ENCODE measurements around the gene NUBP1. TPM values are rescaled to one million over a fixed set of nuclear protein-coding genes. Genes with fewer than 3 reads are reported as not detected.

The NUBP1 gene
- total RNA-seq, result 10 to 100 TPM; 37.5 to 45.9 TPM

DNA sequence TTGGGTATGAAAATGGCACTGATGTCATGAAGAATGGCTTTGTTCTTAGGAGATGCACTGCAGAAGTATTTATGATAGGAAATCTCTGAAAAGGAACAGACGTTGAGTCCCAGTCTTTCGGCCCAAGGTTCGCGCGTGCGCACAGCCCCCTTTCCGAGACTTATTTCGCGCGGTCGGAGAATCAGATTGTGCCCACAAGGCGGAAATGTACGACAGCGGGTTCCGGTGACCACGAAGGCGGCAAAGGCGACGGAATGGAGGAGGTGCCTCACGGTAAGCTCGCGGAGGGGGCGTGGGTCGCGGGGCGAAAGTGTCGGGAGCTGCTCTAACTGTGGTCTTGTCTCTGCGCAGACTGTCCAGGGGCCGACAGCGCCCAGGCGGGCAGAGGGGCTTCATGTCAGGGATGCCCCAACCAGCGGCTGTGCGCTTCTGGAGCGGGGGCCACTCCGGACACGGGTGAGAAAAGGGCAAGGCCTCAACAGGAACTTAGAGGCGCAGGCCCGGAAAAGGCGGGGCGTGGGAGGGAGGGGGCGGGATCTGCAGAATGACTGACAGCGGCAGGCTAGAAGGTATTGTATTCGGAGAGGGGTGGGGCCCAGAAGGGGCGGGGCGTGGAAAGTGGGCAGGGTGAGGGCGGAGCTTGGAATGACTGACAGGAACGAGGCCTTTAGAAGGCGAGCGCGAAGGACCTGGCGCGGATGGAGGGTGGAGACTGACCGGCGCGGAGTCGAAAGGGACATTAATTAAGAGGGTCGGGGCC lies at the start of gene NUBP1:
Gene NUBP1 (plus strand): TSS at position 233 of the 760 bp plus-strand sequence. CDS start 22 bp downstream, at position 255.
- Histone ChIP-seq H3K27me3 (no peaks in the 10 kb centered on the region), H3K27ac (peak within 1 kb of the TSS; percentile 99), H3K4me3 (peak within 1 kb of the TSS; percentile 65), H3K9me3 (no peaks in the 10 kb centered on the region), H3K4me1 (peaks cover 0 to 38% of the 10 kb centered on the region in 2 donors), H3K36me3 (peaks cover 18% of the 10 kb centered on the region)
- DNase-seq (ENCODE audit: low spot score), result peak; percentile 100
- TF ChIP-seq, protein P1, sequence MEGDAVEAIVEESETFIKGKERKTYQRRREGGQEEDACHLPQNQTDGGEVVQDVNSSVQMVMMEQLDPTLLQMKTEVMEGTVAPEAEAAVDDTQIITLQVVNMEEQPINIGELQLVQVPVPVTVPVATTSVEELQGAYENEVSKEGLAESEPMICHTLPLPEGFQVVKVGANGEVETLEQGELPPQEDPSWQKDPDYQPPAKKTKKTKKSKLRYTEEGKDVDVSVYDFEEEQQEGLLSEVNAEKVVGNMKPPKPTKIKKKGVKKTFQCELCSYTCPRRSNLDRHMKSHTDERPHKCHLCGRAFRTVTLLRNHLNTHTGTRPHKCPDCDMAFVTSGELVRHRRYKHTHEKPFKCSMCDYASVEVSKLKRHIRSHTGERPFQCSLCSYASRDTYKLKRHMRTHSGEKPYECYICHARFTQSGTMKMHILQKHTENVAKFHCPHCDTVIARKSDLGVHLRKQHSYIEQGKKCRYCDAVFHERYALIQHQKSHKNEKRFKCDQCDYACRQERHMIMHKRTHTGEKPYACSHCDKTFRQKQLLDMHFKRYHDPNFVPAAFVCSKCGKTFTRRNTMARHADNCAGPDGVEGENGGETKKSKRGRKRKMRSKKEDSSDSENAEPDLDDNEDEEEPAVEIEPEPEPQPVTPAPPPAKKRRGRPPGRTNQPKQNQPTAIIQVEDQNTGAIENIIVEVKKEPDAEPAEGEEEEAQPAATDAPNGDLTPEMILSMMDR (IDR thresholded peaks at IDR 0.05), result no peak

DNA sequence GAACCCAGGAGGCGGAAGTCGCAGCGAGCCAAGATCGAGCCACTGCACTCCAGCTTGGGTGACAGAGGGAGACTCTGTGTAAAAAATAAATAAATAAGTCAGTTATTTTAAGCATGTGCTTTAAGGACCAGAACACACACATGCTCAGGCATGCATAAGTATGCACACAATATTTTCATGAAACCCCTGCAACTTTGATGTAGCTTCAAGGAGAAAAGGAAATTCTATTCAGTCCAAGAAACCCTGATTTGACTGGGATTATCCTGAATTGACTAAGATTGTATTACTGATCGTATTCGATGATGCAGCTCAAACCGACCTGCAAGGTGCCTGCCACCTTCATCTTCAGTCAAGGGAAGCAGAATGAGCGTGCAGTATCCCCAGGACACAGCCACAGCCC lies 49.8 kb upstream of the NUBP1 start:
- TF ChIP-seq, protein P1 (IDR thresholded peaks at IDR 0.05), result no peak
- no peak overlapping the region for H3K27ac ChIP-seq

DNA sequence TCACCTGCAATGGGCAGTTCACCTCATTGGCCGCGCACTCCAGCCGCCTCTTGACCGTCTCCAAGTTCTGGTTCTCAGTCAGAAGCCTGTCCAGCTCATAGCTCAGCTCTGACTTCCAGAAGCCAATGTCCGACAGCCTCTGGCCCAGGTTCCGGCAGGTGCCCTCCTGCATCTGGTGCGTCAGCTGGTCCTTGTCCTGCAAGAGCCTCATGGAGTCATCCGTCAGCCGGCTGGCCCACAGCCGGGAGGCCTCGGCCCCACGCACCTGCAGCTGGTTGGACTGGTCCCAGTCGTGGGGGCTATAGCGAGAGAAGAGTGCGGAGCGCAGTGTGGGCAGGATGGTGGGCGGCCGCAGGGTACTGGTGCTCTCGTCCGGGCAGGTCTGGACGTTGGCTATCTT lies 49.3 kb upstream of the NUBP1 start:
- Histone ChIP-seq H3K27me3 (no peaks in the 10 kb centered on the region), H3K9me3 (no peaks in the 10 kb centered on the region), H3K27ac (no peak overlapping the region), H3K4me1 (no peaks in the 10 kb centered on the region), H3K4me3 (no peak overlapping the region), H3K36me3 (no peaks in the 10 kb centered on the region)
- TF ChIP-seq, protein P1 (IDR thresholded peaks at IDR 0.05), result no peak
- no peak for DNase-seq (ENCODE audit: low spot score)

More for the DNA sequence above, 49.8 kb upstream of the NUBP1 start:
- DNase-seq (ENCODE audit: low spot score), result no peak
- no peaks in the 10 kb centered on the region for H3K27me3 ChIP-seq
- H3K9me3 ChIP-seq, result no peaks in the 10 kb centered on the region
- no peaks in the 10 kb centered on the region for H3K4me1 ChIP-seq
- H3K36me3 ChIP-seq, result no peaks in the 10 kb centered on the region
- no peak overlapping the region for H3K4me3 ChIP-seq

DNA sequence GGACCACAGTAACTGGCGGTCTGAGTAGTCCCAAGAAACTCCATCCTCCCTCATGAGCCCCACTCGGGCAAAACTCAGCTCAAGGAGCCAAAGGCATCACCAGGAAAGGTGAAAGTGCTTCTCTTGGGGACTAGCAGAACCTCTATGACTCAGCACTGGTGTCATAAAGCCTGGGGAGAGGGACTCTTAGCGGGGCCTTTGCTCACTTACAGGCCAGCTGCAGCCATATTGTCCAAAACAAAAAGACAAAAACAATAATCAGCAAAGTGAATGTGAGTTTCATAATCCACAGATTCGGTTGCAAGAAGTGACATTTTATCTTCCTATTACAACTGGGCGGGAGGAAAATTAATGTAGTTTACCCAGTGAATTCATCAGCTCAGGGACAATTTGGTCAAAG lies 48.8 kb upstream of the NUBP1 start, which contains the start of gene TEKT5:
Gene TEKT5 (minus strand): TSS at position 101 of the 400 bp plus-strand sequence. CDS start 57 bp downstream, at position 44.
- TF ChIP-seq, protein P1 (IDR thresholded peaks at IDR 0.05), result no peak
- Histone ChIP-seq H3K9me3 (no peaks in the 10 kb centered on the region), H3K4me3 (no peak within 1 kb of the TSS), H3K27me3 (no peaks in the 10 kb centered on the region), H3K27ac (no peak within 1 kb of the TSS), H3K4me1 (no peaks in the 10 kb centered on the region), H3K36me3 (no peaks in the 10 kb centered on the region)
- DNase-seq (ENCODE audit: low spot score), result no peak

DNA sequence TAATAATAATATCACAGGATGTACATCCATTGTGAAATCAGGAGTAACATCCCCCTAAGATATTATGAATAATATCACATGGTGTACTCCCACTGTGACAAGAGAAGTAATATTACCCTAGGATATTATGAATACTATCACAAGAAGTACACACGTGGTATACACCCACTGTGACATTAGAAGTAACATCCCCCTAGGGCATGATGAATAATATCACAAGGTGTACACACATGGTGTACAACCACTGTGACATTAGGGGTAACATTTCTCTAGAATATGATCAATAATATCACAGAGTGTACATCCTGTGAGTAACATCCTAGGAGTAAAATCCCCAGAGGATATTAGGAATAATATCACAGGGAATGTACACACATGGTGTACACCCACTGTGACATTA lies 43.9 kb upstream of the NUBP1 start:
- Histone ChIP-seq H3K9me3 (no peaks in the 10 kb centered on the region), H3K4me1 (no peaks in the 10 kb centered on the region), H3K4me3 (no peak overlapping the region), H3K36me3 (no peaks in the 10 kb centered on the region), H3K27me3 (no peaks in the 10 kb centered on the region), H3K27ac (no peak overlapping the region)
- no peak for DNase-seq (ENCODE audit: low spot score)
- TF ChIP-seq, protein P1 (IDR thresholded peaks at IDR 0.05), result no peak
